ENCODE data around the gene TNFRSF1A.

The TNFRSF1A gene

GRCh38 chr12:6324936-6325750 is 16.7 kb downstream of the TNFRSF1A start:
- H3K79me2 ChIP-seq (ENCODE audit: insufficient read depth, low read length) = no peaks in the 10 kb centered on the region
- 0 out of 2 replicates have a peak, but pooled peaks cover 5% of the 10 kb centered on the region for H3F3A ChIP-seq (ENCODE audit: insufficient read depth)
- H4K20me1 ChIP-seq (ENCODE audit: low read depth, low read length) = no peaks in the 10 kb centered on the region
- no peaks in the 10 kb centered on the region for H3K36me3 ChIP-seq (ENCODE audit: low read length)
- no peak overlapping the region for H2AFZ ChIP-seq (ENCODE audit: low read depth, low read length, severe bottlenecking)
- no peaks in the 10 kb centered on the region for H3K27me3 ChIP-seq (ENCODE audit: low read length)
- H3K9me3 ChIP-seq (ENCODE audit: insufficient read depth, low read length) = no peaks in the 10 kb centered on the region
- no peak overlapping the region for H3K27ac ChIP-seq (ENCODE audit: low read depth, low read length)
- H3K4me3 ChIP-seq (ENCODE audit: insufficient read depth, low read length, poor library complexity, severe bottlenecking) = no peak overlapping the region
- H3K4me2 ChIP-seq (ENCODE audit: low read depth, low read length, poor library complexity, severe bottlenecking) = no peak overlapping the region
- TF ChIP-seq EZH2phosphoT487 (conservative IDR thresholded peaks at IDR 0.05; ENCODE audit: low read length) = no peak
- no peaks in the 10 kb centered on the region for H3K9me2 ChIP-seq (replicated peaks; ENCODE audit: insufficient read depth, low read length)
- no peak overlapping the region for H3K9ac ChIP-seq (ENCODE audit: low read length)

GRCh38 chr12:6323995-6324711 is 17.7 kb downstream of the TNFRSF1A start:
- H3K27me3 ChIP-seq (ENCODE audit: low read length) = no peaks in the 10 kb centered on the region
- no peak overlapping the region for H3K9ac ChIP-seq (ENCODE audit: low read length)
- no peaks in the 10 kb centered on the region for H3K36me3 ChIP-seq (ENCODE audit: low read length)
- no peak overlapping the region for H3K4me3 ChIP-seq (ENCODE audit: insufficient read depth, low read length, poor library complexity, severe bottlenecking)
- H3K9me3 ChIP-seq (ENCODE audit: insufficient read depth, low read length) = no peaks in the 10 kb centered on the region
- no peaks in the 10 kb centered on the region for H3K79me2 ChIP-seq (ENCODE audit: insufficient read depth, low read length)
- H3K4me2 ChIP-seq (ENCODE audit: low read depth, low read length, poor library complexity, severe bottlenecking) = no peak overlapping the region
- no peaks in the 10 kb centered on the region for H3K9me2 ChIP-seq (replicated peaks; ENCODE audit: insufficient read depth, low read length)
- TF ChIP-seq CTCF (IDR thresholded peaks at IDR 0.05; ENCODE audit: insufficient read depth, low read length, poor library complexity, severe bottlenecking) = no peak
- no peak for TF ChIP-seq EZH2phosphoT487 (conservative IDR thresholded peaks at IDR 0.05; ENCODE audit: low read length)
- H4K20me1 ChIP-seq (ENCODE audit: low read depth, low read length) = no peaks in the 10 kb centered on the region
- 0 out of 2 replicates have a peak, but pooled peaks cover 5% of the 10 kb centered on the region for H3F3A ChIP-seq (ENCODE audit: insufficient read depth)
- no peak overlapping the region for H2AFZ ChIP-seq (ENCODE audit: low read depth, low read length, severe bottlenecking)
- no peak overlapping the region for H3K27ac ChIP-seq (ENCODE audit: low read depth, low read length)

GRCh38 chr12:6323340-6323994 is 18.4 kb downstream of the TNFRSF1A start:
- 0 out of 2 replicates have a peak, but pooled peaks cover 5% of the 10 kb centered on the region for H3F3A ChIP-seq (ENCODE audit: insufficient read depth)
- H2AFZ ChIP-seq (ENCODE audit: low read depth, low read length, severe bottlenecking) = peak overlapping the region; percentile 47
- no peak overlapping the region for H3K9ac ChIP-seq (ENCODE audit: low read length)
- no peaks in the 10 kb centered on the region for H3K79me2 ChIP-seq (ENCODE audit: insufficient read depth, low read length)
- TF ChIP-seq CTCF (IDR thresholded peaks at IDR 0.05; ENCODE audit: insufficient read depth, low read length, poor library complexity, severe bottlenecking) (peak; percentile 46), EZH2phosphoT487 (conservative IDR thresholded peaks at IDR 0.05; ENCODE audit: low read length) (no peak)
- no peak overlapping the region for H3K27ac ChIP-seq (ENCODE audit: low read depth, low read length)
- no peaks in the 10 kb centered on the region for H3K36me3 ChIP-seq (ENCODE audit: low read length)
- H3K9me3 ChIP-seq (ENCODE audit: insufficient read depth, low read length) = no peaks in the 10 kb centered on the region
- H4K20me1 ChIP-seq (ENCODE audit: low read depth, low read length) = no peaks in the 10 kb centered on the region
- no peak overlapping the region for H3K4me2 ChIP-seq (ENCODE audit: low read depth, low read length, poor library complexity, severe bottlenecking)
- H3K9me2 ChIP-seq (replicated peaks; ENCODE audit: insufficient read depth, low read length) = no peaks in the 10 kb centered on the region
- H3K4me3 ChIP-seq (ENCODE audit: insufficient read depth, low read length, poor library complexity, severe bottlenecking) = no peak overlapping the region
- H3K27me3 ChIP-seq (ENCODE audit: low read length) = no peaks in the 10 kb centered on the region

Data from SU-DHL-6 (cell line).